GM19468 (cell line): Measurements from ENCODE around the gene TRIP10.

ENCODE experiments used
- ATAC-seq: cut with Tn5 transposase; IDR thresholded peaks from one replicate; pipeline ENCODE4 v1.9.1; 2021; ENCODE audit warnings: mild to moderate bottlenecking, moderate library complexity, moderate number of reproducible peaks; ENCODE audit not compliant: unreplicated experiment; ENCODE audit errors: extremely low read depth

TRIP10 gene

DNA sequence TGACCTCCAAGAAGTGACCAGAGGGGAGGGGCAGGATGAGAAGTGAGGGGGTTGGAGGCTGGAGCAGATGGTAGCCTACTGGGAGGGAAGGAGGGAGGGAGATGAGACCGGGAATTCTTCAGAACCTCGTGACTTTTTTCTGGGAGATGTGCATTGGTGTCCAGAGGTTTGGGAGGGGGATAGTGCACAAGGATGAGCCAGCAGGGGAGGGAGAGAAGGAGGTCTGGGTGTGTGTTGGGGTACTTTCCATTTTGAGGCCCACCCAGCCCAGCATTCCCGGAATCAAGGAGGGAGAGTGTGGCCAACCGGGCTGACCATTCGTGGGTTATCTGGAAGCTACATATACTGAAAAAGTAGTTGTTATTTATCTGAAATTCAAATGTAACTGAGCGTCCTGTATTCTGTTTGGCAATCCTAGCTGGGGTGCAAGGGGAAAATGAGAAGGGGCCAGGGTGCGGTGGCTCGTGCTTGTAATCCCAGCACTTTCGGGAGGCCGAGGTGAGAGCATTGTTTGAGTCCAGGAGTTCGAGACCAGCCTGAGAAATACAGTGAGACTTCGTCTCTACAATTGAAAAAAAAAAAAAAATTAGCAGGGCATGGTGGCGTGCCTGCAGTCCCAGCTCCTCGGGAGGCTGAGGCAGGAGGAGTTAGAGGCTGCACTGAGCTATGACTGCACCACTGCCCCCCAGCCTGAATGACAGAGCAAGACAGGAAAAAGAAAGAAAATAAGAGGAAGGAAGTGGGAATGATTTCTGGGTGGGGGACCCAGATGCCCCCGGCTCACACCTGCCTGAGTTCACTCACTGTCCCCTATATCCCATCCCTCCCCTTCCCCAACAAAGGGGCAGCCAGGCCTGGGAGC lies 14.6 kb upstream of the TRIP10 start:
- no peak for ATAC-seq

DNA sequence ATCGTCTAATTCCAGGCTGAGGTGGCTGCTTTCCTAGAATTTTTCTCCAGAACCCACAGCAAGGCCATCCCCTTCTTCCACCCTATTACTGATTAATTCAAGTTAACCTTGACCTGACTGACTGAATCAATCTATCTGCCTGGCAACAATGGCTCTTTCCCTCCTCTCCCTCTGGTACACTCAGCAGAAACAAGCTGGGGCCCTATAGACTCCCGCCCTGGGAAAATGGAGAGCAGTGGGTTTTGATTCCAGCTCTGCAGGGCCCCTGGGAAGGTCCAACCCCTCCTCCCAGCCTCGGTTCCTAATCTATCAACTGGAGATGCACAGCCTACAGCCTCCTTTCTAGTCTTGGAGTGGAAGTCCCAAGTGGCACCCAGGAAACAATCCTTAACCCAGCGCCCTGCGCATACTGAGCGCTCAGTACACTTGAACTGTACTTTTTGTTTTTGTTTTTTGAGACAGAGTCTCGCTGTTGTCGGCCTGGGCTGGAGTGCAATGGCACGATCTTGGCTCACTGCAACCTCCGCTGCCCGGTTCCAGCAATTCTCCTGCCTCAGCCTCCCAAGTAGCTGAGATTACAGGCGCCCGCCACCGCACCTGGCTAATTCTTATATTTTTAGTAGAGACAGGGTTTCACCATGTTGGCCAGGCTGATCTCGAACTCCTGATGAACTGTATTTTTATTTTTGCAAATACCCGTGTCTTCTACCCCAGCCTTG lies 13.8 kb upstream of the TRIP10 start:
- no peak for ATAC-seq

DNA sequence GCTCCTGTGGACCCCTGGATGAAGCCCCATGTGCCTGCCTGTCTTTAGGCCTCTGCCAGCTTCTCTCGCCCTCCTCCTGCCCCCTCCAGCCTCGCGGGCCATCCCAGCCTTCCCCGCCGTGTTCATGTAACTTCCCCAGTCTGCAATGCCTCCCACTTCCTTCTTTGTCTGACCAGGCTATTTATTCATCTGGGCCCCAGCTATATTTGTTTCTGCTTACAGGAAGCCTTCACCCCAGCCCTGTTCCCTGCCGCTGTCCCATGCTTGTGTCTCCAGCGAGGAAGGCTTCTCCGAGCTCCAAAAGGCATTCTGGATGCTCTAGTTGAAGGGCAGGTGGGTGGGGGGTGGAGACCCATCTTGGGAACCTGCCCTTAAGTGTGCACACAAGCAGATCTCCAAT lies 11.1 kb upstream of the TRIP10 start:
- no peak for ATAC-seq

DNA sequence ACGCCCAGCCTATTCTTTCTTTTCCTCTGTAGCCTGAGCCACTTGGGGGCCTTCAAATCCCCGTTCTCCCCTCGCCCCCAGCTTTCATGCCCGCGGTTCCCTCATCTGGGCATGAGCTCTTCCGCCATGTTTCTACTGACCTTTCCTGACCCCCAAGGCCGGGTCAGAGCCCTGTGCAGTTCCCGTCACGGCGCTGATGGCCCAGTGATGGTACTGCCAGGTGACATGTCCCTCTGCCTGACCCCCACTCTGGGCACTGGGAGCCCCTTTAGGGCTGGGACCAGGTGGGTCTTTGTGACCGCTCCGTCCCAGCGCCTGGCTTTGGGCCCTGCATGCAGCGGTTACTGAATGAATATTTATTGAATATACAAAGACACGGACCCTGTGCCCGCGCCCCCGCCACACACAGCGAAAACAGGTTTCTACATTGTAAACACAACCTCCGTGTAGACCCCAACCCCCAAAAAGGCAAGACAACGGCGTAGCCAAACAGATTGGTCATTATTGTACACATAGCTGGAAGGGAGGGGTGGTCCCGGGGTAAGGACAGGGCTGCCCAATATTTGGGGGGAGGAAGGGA lies 9.8 kb upstream of the TRIP10 start:
- ATAC-seq: no peak

DNA sequence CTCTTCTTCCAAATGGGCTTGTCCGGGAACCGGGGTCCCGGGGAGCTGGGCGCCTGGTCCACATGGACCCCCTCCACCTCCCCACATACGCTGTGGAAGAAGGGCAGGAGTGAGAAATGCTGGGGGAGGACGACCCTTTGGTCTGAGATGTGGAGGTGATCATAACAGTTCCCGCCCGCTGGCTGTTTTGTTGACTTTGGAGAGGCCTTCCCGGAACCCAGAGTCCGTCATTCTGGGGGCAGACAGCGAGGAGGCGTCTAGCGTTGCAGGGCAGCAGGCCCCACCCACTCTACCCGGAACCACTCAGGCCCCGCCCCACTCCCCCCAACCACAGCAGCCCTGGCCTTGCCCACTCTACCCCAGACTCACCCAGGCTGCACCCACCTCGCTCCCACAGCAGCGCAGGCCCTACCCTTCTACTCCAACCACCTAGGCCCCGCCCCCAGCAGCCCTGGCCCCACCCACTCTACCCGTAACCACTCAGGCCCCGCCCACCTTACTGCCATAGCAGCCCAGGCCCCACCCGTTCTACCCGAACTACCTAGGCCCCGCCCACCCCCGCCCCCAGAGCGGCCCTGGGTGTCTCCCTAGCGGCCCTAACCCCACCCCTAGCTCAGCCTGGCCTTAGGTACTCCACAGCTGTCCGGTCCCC lies 9.2 kb upstream of the TRIP10 start:
- ATAC-seq: no peak

DNA sequence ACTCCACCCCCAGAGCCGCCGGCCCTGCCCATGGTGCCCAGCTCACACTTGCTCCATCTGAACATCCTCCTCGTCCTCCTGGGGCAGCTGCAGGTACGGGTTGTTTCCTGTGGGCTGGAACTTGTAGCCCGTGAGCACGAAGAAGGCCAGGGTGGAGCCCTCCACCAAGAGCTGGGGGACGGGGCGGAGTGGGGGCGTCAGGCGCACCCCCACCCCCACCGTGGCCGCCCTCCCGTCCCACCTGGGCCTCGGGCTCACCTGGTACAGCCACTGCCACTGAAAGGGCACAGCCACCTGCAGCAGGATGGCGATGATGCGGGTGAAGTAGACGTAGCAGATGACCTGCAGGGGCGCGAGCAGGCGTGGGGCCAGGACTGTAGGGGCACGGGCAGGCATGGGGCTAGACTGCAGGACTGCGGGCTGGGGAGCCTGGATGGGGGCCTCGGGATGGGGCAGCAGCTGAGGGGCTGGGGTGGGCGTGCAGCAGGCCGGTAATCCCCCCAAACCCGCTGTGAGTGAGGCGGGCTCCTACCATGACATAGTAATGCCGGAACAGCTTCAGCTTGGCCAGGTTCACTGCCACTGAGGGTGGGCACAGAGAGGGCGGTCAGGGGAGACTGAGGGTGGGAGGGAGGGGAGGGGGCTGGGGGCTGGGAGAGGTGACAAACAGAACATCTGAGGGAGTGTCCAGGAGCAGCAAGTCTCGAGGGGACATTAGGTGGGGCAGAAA lies 8.4 kb upstream of the TRIP10 start:
- no peak for ATAC-seq

DNA sequence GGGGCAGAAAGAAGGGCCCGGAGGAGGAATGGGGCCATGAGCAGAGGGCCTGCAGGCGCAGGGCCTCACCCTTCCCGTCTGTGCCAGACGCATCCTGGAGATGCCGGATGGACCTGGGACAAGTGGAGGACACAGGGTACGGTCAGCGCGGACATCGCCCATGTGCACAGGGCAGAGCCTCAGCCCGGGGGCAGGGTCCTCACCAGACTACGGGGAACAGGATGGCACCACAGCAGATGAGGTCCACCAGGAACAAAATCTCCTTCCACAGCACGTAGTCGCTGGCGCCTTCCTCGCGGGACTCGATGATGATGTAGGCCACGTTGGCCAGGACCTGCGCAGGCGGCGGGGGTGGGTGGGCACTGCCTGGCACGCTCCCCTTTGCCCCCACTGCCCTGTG lies 7.7 kb upstream of the TRIP10 start:
- no peak for ATAC-seq

- no peak for ATAC-seq
Measured at GRCh38 chr19:6732803-6733337, 6.6 kb upstream of the TRIP10 start.

DNA sequence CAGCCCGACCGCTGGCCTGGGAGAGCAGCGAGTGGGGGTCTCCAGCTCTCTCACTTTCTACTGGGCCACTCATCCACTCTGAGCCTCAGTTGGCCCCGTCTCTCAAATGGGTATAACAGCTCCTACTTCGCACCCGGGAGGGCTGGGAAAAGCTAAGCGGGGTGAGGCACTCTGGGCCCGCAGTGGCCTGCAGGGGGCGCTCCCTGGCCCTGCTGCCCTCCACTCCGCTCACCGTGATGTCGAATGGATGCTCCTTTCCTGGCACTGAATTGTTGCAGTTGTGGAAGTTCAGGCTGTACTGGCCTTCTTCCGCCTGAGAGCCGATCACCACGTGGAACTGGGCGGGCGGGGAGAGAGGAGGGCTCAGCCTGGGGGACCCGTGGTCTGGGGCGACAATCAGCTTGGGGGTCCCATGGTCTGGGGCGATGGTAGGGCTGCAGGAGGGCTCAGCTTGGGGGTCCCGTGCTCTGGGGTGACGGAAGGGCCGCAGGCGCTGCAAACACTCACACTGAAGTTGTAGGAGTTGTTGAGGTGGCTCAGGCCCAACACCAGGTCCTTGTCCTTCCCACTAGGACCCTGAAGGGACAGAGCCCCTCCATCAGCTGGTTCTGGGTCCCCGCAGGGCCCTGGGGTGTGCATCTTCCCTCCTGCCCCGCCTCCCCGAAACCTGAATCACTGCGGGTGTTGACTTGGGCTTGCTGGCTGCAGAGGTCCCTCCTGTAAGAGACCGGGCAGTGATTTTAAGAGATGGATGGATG lies 6.0 kb upstream of the TRIP10 start:
- no peak for ATAC-seq

DNA sequence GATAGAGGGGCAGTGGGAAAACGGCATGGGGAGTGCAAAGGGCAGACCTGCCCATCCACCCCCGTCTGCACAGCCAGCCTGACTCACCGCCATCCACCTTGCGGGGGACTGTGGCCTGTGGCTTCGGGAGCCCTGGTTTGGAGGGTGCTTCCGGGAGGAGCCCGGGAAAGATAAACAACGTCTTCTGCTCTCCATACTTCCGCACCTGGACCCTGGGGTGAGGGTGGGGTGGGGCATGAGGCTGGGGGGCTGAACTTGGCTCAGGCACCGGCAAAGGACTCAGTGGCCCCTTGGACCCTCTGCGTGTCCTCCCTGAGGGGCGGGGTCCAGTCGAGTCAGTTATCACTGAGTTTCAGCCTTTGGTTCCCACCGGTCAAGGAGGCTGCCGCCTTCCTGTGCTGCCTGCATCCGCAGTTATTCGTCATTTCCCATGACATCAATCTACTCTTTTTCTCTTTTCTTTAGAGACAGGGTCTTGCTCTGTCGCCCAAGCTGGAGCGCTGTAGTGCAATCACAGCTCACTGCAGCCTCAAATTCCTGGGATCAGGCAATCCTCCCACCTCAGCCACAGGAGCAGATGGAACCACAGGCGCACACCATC lies 5.3 kb upstream of the TRIP10 start:
- no peak for ATAC-seq

DNA sequence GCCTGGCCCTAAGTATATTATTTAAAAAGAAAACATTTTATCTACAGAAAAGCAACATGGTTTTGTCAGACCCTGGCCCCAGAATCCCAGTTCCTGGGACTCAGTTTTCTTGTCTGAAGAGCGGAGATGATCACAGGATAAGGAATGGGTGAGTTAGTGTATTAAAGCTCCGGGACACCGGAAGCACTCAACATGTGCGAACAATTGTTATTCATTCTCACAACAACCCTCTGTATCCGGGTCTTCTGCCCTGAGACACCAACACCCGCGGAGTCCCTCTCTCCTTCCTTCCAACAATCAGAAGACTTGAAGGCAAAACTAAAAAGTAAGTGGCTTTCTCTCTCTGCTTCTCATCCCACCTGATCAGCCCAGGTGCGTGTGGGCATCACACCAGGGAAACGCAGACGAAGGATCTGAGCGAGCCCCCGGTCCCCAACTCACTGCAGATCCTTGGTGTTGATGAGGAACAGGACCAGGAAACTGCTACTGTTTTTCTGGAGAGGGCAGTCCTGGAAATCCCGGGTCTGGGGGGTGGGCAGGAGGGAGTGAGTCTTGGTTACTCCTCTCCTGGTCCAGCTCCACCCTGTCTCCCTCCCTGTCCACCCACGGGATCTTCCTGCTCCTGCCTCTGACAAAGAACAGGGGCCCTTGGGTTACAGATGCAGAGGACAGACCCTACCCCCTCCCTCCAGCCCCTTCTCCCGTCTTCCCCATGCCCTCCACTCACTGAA lies 4.1 kb upstream of the TRIP10 start:
- ATAC-seq: no peak

- ATAC-seq: no peak
Measured at GRCh38 chr19:6736169-6736916, 3.1 kb upstream of the TRIP10 start.

DNA sequence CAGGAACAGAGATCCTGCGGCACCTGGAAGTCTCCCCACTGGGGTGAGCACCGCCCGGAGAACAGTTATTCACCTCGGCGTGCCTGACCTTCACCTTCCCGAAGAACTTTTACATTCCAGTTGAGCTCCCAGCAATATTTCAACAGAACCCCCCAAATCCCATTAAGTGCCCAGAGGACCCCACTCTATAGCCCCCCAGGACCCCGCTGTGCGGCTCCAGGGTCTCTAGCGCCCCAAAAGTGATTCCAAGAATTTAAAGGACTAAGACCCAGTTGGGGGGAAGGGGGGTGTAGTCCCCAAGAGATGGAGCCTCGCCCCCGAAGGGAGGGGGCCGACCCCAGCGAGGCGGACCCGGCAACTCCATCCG lies 2.6 kb upstream of the TRIP10 start:
- ATAC-seq: no peak

DNA sequence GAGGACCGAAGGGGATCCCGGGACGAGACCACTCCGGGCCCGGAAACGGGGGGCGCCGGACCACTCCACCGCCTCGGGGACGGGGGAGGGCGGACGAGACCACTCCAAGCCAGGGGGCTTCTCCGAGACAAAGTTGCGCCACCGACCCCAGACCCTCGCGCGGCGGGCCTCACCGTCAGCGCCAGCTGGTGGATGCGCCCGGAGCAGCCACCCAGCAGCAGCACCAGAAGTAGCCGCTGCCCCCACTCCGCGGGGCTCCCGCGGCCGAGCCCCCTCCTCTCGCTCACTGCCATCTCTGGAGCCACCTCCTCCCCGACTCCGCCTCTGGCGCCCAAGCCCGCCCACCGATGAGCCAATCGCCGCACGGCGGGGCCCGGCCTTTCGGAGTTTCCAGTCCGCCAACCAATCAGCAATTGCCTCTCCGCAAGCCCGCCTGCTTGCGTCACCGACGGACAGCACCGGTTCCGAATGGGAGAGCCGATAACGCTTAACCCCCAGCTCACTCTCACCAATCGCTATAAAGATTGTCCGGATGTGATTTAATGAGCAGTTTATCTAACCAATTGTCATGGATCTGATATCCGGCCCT lies 2.1 kb upstream of the TRIP10 start, which contains the start of gene GPR108:
Gene GPR108 (minus strand): TSS at position 297 of the 589 bp plus-strand sequence. CDS start 4 bp downstream, at position 293.
- ATAC-seq: peak; percentile 29

GRCh38 chr19:6737873-6738786 lies 1.4 kb upstream of the TRIP10 start:
- ATAC-seq: no peak

DNA sequence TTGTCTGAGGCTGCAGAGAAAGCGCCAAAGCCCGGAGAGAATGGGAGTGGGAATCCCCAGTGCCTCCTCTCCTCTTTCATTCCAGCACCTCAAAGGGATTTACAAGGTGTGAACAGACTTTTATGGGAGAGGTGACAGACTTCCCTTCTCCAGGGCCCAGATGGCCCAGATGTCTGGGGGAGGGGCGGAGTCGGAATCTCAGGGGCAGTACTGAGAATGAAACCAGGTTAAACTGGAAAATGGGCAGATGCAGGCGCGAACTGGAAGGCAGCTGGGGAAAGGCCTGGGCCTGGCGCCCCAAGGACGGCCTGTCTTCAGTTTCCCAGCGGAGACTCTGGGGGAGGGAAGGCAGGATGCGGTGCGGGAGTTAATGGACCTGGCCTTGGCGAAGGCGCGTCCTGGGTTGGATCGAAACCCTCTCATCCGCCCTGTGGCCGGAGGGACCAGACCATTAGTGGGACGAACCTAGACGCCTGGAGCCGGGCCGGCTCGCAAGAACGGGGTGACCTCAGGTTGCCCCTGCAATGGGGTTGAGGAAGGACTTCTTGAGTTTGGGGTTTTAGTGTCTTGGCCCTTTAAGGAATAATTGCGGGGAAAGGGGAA lies 592 bp upstream of the TRIP10 start:
- ATAC-seq: no peak
